BJ (cell line): ENCODE data around the gene BBS5. TPM values are rescaled to one million over a fixed set of nuclear protein-coding genes. Genes with fewer than 3 reads are reported as not detected.
"Not testable (repeated sequence)": the region's sequence is repeated elsewhere in the genome, so short reads cannot be mapped to it uniquely, and the experiment has no call there.

ENCODE experiments used
- CTCF ChIA-PET: fragments of 350-600 bp; formaldehyde crosslinking; extraction: SDS; loops from one replicate; lab custom pipeline; 2021; ENCODE audit warnings: antibody characterized with exemption, inconsistent platforms; lab: Yijun Ruan, JAX
- POLR2A ChIA-PET: fragments of 300-600 bp; sonication (Branson Sonifier 250); formaldehyde crosslinking; extraction: SDS; loops from one replicate; lab custom pipeline; 2021; ENCODE audit warnings: antibody characterized with exemption; lab: Charles Lee
- DNase-seq: peaks from one replicate; pipeline ENCODE4 v3.0.0-alpha.2; 2011; ENCODE audit warnings: low read depth
- H3K27me3 ChIP-seq: 2 replicates; pipeline ENCODE4 v1.6.0; 2011; ENCODE audit warnings: low read length; ENCODE audit not compliant: control insufficient read depth, insufficient read depth
- H3K36me3 ChIP-seq: 2 replicates; pipeline ENCODE4 v1.5.1; 2011; ENCODE audit warnings: low read length; ENCODE audit not compliant: control insufficient read depth, insufficient read depth
- H3K4me3 ChIP-seq: 2 replicates; pipeline ENCODE4 v1.5.1; 2011; ENCODE audit warnings: low read depth, mild to moderate bottlenecking, control low read depth, low read length
- polyA minus RNA-seq: library from RNA; depleted of rRNA, polyadenylated mRNA; stranded (reverse); fragments of >200 nt; gene quantifications from 2 replicates; pipeline ENCODE4 v1.2.3, GENCODE V29; 2011; rRNA and poly(A)+ RNA removed
- polyA plus RNA-seq: library from polyadenylated mRNA; depleted of rRNA; stranded (reverse); fragments of >200 nt; gene quantifications from 2 replicates; pipeline ENCODE4 v1.2.3, GENCODE V29; 2011; rRNA removed
- TF ChIP-seq, protein P1 (sequence below): IDR thresholded peaks from 2 replicates; pipeline ENCODE4 v1.5.1; 2011; ENCODE audit warnings: low read depth, mild to moderate bottlenecking, control low read depth, inconsistent platforms, low read length, moderate library complexity; ENCODE audit not compliant: insufficient read depth

Gene BBS5
- polyA plus RNA-seq (1.8 and 2.6 TPM in 2 replicates), polyA minus RNA-seq (1.3 and 3.3 TPM in 2 replicates)

DNA sequence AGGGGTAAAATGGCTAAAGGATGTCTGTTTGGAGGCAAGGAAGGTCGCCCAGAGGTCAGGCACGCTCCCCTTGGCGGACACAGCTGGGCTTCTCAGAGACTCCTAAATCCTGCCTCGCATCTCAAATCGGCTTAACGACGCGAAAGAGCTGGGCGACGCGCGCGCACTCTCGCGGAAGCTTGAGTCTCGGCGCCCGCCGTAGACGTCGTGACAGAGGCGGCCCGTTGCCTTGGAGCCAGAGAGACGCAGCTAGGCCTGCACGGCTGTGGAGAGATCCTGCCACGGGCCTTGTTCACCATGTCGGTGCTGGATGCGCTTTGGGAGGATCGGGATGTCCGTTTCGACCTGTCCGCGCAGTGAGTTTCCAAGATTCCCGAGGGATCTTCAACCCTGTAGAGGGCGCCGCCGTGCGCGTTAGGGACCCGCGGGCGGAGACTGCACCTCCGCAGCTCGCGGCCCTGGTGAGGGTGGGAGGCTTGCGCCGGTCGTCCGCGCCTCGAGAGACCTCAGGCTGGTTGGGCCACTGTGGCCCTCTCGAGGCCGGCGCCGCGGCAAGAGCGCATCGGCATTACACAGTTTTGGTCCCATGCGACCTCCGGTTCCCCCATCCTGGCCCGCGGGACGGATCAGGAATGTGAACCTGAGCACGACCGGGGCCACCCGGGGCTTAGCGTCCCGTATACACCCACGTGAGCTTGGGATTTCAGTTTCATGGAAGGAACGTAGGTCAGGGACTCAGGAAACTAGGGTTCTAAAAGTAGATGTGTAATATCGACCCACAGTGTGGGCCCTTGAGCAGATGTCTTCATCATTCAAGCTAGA, at the start of gene BBS5:
TSS of gene BBS5 (plus strand) at position 238 of the 822 bp plus-strand sequence. CDS start at position 298, 60 bp downstream.
- peak; percentile 62 for DNase-seq
- H3K36me3 ChIP-seq = no peaks in the 10 kb centered on the region
- no peaks in the 10 kb centered on the region for H3K27me3 ChIP-seq
- peak within 1 kb of the TSS; percentile 72 for H3K4me3 ChIP-seq
- ChIA-PET POLR2A (interaction anchor here (0.5 to 0.8 kb wide), 2 partner anchors 10 to 16 kb away, joined by 4 to 8 read pairs; no protein-coding TSS in a partner anchor), CTCF (interaction anchor here (0.8 to 2.8 kb wide), 9 partner anchors 8 to 455 kb away, joined by 3 to 7 read pairs (median 3); no protein-coding TSS in a partner anchor)
- TF ChIP-seq, protein P1, sequence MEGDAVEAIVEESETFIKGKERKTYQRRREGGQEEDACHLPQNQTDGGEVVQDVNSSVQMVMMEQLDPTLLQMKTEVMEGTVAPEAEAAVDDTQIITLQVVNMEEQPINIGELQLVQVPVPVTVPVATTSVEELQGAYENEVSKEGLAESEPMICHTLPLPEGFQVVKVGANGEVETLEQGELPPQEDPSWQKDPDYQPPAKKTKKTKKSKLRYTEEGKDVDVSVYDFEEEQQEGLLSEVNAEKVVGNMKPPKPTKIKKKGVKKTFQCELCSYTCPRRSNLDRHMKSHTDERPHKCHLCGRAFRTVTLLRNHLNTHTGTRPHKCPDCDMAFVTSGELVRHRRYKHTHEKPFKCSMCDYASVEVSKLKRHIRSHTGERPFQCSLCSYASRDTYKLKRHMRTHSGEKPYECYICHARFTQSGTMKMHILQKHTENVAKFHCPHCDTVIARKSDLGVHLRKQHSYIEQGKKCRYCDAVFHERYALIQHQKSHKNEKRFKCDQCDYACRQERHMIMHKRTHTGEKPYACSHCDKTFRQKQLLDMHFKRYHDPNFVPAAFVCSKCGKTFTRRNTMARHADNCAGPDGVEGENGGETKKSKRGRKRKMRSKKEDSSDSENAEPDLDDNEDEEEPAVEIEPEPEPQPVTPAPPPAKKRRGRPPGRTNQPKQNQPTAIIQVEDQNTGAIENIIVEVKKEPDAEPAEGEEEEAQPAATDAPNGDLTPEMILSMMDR = peak; percentile 67

DNA sequence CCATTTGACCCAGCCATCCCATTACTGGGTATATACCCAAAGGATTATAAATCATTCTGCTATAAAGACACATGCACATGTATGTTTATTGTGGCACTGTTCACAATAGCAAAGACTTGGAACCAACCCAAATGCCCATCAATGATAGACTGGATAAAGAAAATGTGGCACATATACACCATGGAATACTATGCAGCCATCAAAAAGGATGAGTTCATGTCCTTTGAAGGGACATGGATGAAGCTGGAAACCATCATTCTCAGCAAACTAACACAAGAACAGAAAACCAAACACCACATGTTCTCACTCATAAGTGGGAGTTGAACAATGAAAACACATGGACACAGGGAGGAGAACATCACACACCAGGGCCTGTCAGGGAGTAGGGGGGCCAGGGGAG, 47.5 kb upstream of the BBS5 start:
- H3K27me3 ChIP-seq, CTCF ChIA-PET, H3K4me3 ChIP-seq, POLR2A ChIA-PET, DNase-seq, H3K36me3 ChIP-seq: not testable (repeated sequence)

DNA sequence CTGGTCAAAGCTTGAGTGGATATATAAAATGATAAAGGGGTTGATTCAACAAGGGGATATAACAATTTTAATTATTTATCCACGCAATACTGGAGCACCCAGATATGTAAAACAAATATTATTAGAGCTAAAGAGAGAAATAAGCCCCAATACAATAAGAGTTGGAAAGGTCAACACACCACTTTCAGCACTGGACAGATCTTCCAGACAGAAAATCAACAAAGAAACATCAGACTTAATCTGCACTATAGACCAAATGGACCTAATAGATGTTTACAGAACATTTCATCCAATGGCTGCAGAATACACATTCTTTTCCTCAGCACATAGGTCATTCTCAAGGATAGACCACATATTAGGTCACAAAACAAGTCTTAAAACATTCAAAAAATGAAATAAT, 45.1 kb upstream of the BBS5 start:
- POLR2A ChIA-PET, CTCF ChIA-PET, H3K27me3 ChIP-seq, H3K4me3 ChIP-seq, DNase-seq, H3K36me3 ChIP-seq: not testable (repeated sequence)

DNA sequence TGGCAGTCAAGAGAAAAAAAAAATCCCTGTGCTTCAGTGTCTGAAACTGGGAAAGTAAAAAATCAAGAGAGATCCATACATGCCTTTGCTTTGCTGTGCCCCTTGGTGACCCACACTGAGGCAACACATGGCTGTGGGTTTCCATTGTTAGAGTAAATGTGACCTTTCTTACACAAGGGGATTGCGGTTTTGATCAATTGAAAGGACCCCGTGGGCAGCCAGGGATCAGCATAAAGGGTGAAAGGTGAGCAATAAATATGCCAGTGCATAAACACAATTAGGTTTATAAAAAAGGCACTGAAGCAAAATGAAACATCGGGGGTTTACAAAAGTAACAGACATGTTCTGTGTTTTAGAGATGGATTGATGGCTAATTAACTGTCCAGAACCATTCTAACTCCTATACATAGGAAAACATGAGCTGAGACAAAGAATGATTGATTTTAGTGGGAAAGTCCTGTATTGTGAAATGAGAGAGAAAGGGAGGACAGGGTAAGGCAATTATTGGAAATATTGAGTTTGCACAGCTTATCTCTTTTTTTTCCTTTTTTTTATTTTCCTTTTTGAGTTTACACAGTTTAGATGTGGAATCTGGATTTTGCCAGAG, 40.7 kb upstream of the BBS5 start:
- no peaks in the 10 kb centered on the region for H3K27me3 ChIP-seq
- DNase-seq = no peak
- no peaks in the 10 kb centered on the region for H3K36me3 ChIP-seq
- CTCF ChIA-PET = interaction anchor here (1.8 kb wide), 1 partner anchor 13 kb away, joined by 6 read pairs; no protein-coding TSS in a partner anchor
- POLR2A ChIA-PET = no interaction called here
- TF ChIP-seq, protein P1 = no peak
- no peak overlapping the region for H3K4me3 ChIP-seq

DNA sequence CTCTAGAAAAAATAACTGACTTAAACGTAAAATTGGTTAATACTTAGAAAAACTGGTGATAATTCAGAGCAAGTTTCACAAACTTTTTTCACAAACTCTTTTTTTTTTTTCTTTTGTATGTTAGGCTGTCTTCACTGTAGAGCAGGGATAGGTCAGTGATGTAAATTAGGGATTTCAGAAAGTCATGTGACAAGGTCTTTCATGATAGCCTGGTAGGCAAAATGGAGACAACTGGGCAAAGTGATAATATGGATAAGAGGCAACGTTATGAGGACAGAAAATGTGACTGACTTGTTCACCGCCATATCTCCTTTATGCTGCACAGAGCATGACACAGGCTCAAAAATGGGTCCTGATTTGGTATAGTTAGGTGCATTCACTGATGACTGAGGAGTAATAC, 39.4 kb upstream of the BBS5 start:
- H3K27me3 ChIP-seq = no peaks in the 10 kb centered on the region
- no peak overlapping the region for H3K4me3 ChIP-seq
- TF ChIP-seq, protein P1 = no peak
- no peaks in the 10 kb centered on the region for H3K36me3 ChIP-seq
- ChIA-PET CTCF (interaction anchor here (0.7 to 1.8 kb wide), 2 partner anchors 12 to 779 kb away, joined by 3 to 6 read pairs; no protein-coding TSS in a partner anchor), POLR2A (no interaction called here)
- DNase-seq = no peak

DNA sequence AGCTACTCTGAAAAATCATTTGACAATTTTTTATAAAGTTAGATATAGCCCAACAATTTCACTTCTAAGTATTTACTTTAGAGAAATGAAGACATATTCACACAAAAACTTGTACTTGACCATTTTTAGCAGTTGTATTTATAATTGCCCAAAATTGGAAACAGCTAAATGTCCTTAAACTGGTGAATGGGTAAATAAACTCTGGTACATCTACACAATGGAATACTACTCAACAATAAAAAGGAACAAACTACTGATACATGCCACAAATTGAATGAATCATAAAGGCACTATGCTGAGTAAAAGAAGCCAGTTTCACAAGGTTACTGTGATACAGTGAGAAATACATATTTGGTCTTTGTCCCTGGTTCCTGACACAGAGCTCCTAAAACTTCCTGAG, 32.8 kb upstream of the BBS5 start:
- TF ChIP-seq, protein P1 = no peak
- CTCF ChIA-PET = interaction anchor here (0.5 kb wide), 1 partner anchor 401 kb away, joined by 3 read pairs; no protein-coding TSS in a partner anchor

More for the DNA sequence above, 32.8 kb upstream of the BBS5 start:
- Histone ChIP-seq H3K36me3 (no peaks in the 10 kb centered on the region), H3K27me3 (no peaks in the 10 kb centered on the region), H3K4me3 (no peak overlapping the region)
- POLR2A ChIA-PET = no interaction called here
- no peak for DNase-seq
